Activated T-helper 2 cell treated with anti-CD3 and anti-CD28 coated beads, Interferon-gamma antibody, Interleukin-2, Interleukin-4, amounts not matched to agents 10 μg/mL and 5 μg/mL and 100 μg/mL, durations not matched to agents 14 hours and 24 hours and 36 hours (primary cell): ENCODE results near the gene ZNF277. TPM values are rescaled to one million over a fixed set of nuclear protein-coding genes. Genes with fewer than 3 reads are reported as not detected.

Experiments
- DNase-seq: peaks from one replicate; pipeline ENCODE4 v3.0.0; 2021; ENCODE audit warnings: low spot score
- H3K27ac Mint-ChIP-seq: one replicate; pipeline ENCODE4 v1.8.0; 2021; ENCODE audit warnings: mixed read lengths
- H3K27me3 Mint-ChIP-seq: one replicate; pipeline ENCODE4 v1.8.0; 2021; ENCODE audit warnings: low read depth, mixed read lengths
- H3K36me3 Mint-ChIP-seq: one replicate; pipeline ENCODE4 v1.8.0; 2021; ENCODE audit warnings: low read depth, mixed read lengths
- H3K4me1 Mint-ChIP-seq: one replicate; pipeline ENCODE4 v1.8.0; 2021; ENCODE audit warnings: low read depth, mixed read lengths
- H3K4me3 Mint-ChIP-seq: one replicate; pipeline ENCODE4 v1.8.0; 2021; ENCODE audit warnings: low read depth, mild to moderate bottlenecking, moderate library complexity, mixed read lengths
- H3K9me3 Mint-ChIP-seq: one replicate; pipeline ENCODE4 v1.8.0; 2021; ENCODE audit warnings: mixed read lengths
- intact Hi-C: fragments of 100-400 bp; cut with micrococcal nuclease; formaldehyde crosslinking; loops from one replicate; pipeline ENCODE4 v1.15.1; 2023
- total RNA-seq: library from RNA; stranded (reverse); gene quantifications from 2 replicates; pipeline ENCODE4 v1.2.3, GENCODE V29; 2022

Gene ZNF277
- total RNA-seq, 1 donor from 2014 or later, result 11.6 TPM

GRCh38 chr7:112336936-112337576 is 130.6 kb downstream of the ZNF277 start:
- intact Hi-C loops, result no loop called here
- Mint-ChIP-seq H3K4me1 (peaks cover 3% of the 10 kb centered on the region), H3K27me3 (no peaks in the 10 kb centered on the region), H3K9me3 (no peaks in the 10 kb centered on the region), H3K4me3 (no peak overlapping the region), H3K36me3 (peaks cover 13% of the 10 kb centered on the region), H3K27ac (no peak overlapping the region)
- DNase-seq, result no peak

- no peaks in the 10 kb centered on the region for H3K27me3 Mint-ChIP-seq
- no peak for DNase-seq
- no peak overlapping the region for H3K4me3 Mint-ChIP-seq
- H3K27ac Mint-ChIP-seq, result no peak overlapping the region
- H3K36me3 Mint-ChIP-seq, result peaks cover 19% of the 10 kb centered on the region
- intact Hi-C loops, result no loop called here
- peaks cover 3% of the 10 kb centered on the region for H3K4me1 Mint-ChIP-seq
- H3K9me3 Mint-ChIP-seq, result no peaks in the 10 kb centered on the region
Measured at GRCh38 chr7:112337892-112338291, 131.4 kb downstream of the ZNF277 start.

GRCh38 chr7:112338786-112339185 is 132.3 kb downstream of the ZNF277 start:
- H3K4me3 Mint-ChIP-seq, result no peak overlapping the region
- intact Hi-C loops, result no loop called here

GRCh38 chr7:112341464-112341863 is 135.0 kb downstream of the ZNF277 start:
- DNase-seq, result no peak
- Mint-ChIP-seq H3K36me3 (peaks cover 23% of the 10 kb centered on the region), H3K27me3 (no peaks in the 10 kb centered on the region), H3K27ac (no peak overlapping the region), H3K4me3 (no peak overlapping the region), H3K4me1 (no peaks in the 10 kb centered on the region), H3K9me3 (no peaks in the 10 kb centered on the region)
- intact Hi-C loops, result no loop called here

More at GRCh38 chr7:112338786-112339185, 132.3 kb downstream of the ZNF277 start:
- H3K9me3 Mint-ChIP-seq, result no peaks in the 10 kb centered on the region
- peaks cover 26% of the 10 kb centered on the region for H3K36me3 Mint-ChIP-seq
- H3K27me3 Mint-ChIP-seq, result no peaks in the 10 kb centered on the region
- no peak for DNase-seq
- no peaks in the 10 kb centered on the region for H3K4me1 Mint-ChIP-seq
- H3K27ac Mint-ChIP-seq, result no peak overlapping the region

GRCh38 chr7:112346381-112347060 is 140.0 kb downstream of the ZNF277 start:
- DNase-seq, result no peak
- Mint-ChIP-seq H3K27ac (no peak overlapping the region), H3K4me1 (peaks cover 3% of the 10 kb centered on the region), H3K36me3 (peaks cover 19% of the 10 kb centered on the region), H3K9me3 (no peaks in the 10 kb centered on the region), H3K27me3 (no peaks in the 10 kb centered on the region), H3K4me3 (no peak overlapping the region)
- intact Hi-C loops, result no loop called here

GRCh38 chr7:112347088-112347487 is 140.6 kb downstream of the ZNF277 start:
- no peak for DNase-seq
- Mint-ChIP-seq H3K9me3 (no peaks in the 10 kb centered on the region), H3K36me3 (peaks cover 19% of the 10 kb centered on the region), H3K27ac (no peak overlapping the region), H3K27me3 (no peaks in the 10 kb centered on the region), H3K4me1 (peaks cover 3% of the 10 kb centered on the region), H3K4me3 (no peak overlapping the region)
- intact Hi-C loops, result no loop called here

GRCh38 chr7:112350585-112350984 is 144.1 kb downstream of the ZNF277 start:
- H3K4me1 Mint-ChIP-seq, result peaks cover 3% of the 10 kb centered on the region
- intact Hi-C loops, result no loop called here
- H3K27me3 Mint-ChIP-seq, result peaks cover 6% of the 10 kb centered on the region
- H3K4me3 Mint-ChIP-seq, result no peak overlapping the region
- no peaks in the 10 kb centered on the region for H3K9me3 Mint-ChIP-seq
- H3K27ac Mint-ChIP-seq, result no peak overlapping the region
- no peak for DNase-seq
- H3K36me3 Mint-ChIP-seq, result no peaks in the 10 kb centered on the region

GRCh38 chr7:112356596-112356995 is 150.1 kb downstream of the ZNF277 start:
- intact Hi-C loops, result no loop called here
- Mint-ChIP-seq H3K4me3 (no peak overlapping the region), H3K4me1 (no peaks in the 10 kb centered on the region), H3K9me3 (no peaks in the 10 kb centered on the region), H3K27me3 (peaks cover 6% of the 10 kb centered on the region), H3K36me3 (no peaks in the 10 kb centered on the region), H3K27ac (no peak overlapping the region)
- DNase-seq, result no peak

GRCh38 chr7:112357136-112357535 is 150.6 kb downstream of the ZNF277 start:
- Mint-ChIP-seq H3K4me1 (no peaks in the 10 kb centered on the region), H3K4me3 (no peak overlapping the region), H3K27me3 (peaks cover 6% of the 10 kb centered on the region), H3K36me3 (no peaks in the 10 kb centered on the region), H3K9me3 (no peaks in the 10 kb centered on the region), H3K27ac (no peak overlapping the region)
- no peak for DNase-seq
- intact Hi-C loops, result no loop called here

- H3K27ac Mint-ChIP-seq, result no peak overlapping the region
- no peaks in the 10 kb centered on the region for H3K36me3 Mint-ChIP-seq
- H3K9me3 Mint-ChIP-seq, result no peaks in the 10 kb centered on the region
- DNase-seq, result no peak
- peaks cover 3% of the 10 kb centered on the region for H3K27me3 Mint-ChIP-seq
- H3K4me3 Mint-ChIP-seq, result no peak overlapping the region
- intact Hi-C loops, result no loop called here
- no peaks in the 10 kb centered on the region for H3K4me1 Mint-ChIP-seq
Measured at GRCh38 chr7:112358513-112358912, 152.0 kb downstream of the ZNF277 start.

GRCh38 chr7:112359086-112359485 is 152.6 kb downstream of the ZNF277 start:
- Mint-ChIP-seq H3K36me3 (no peaks in the 10 kb centered on the region), H3K27me3 (peaks cover 3% of the 10 kb centered on the region), H3K27ac (no peak overlapping the region), H3K4me3 (no peak overlapping the region), H3K9me3 (no peaks in the 10 kb centered on the region), H3K4me1 (no peaks in the 10 kb centered on the region)
- no peak for DNase-seq
- intact Hi-C loops, result no loop called here

GRCh38 chr7:112360681-112361080 is 154.2 kb downstream of the ZNF277 start:
- intact Hi-C loops, result no loop called here
- Mint-ChIP-seq H3K9me3 (no peaks in the 10 kb centered on the region), H3K36me3 (no peaks in the 10 kb centered on the region), H3K27me3 (no peaks in the 10 kb centered on the region), H3K4me3 (no peak overlapping the region), H3K27ac (no peak overlapping the region), H3K4me1 (no peaks in the 10 kb centered on the region)
- DNase-seq, result no peak

GRCh38 chr7:112361154-112361553 is 154.7 kb downstream of the ZNF277 start:
- Mint-ChIP-seq H3K4me1 (no peaks in the 10 kb centered on the region), H3K36me3 (no peaks in the 10 kb centered on the region), H3K27me3 (no peaks in the 10 kb centered on the region), H3K4me3 (no peak overlapping the region), H3K9me3 (no peaks in the 10 kb centered on the region), H3K27ac (no peak overlapping the region)
- no peak for DNase-seq
- intact Hi-C loops, result no loop called here
